CD4-positive, alpha-beta T cell (primary cell): ENCODE results near the gene KCNMB1. TPM values are rescaled to one million over a fixed set of nuclear protein-coding genes. Genes with fewer than 3 reads are reported as not detected.
A peak's percentile ranks its signal among the peaks of the same experiment; 100 is the strongest.

Source experiments
- ATAC-seq: fragments of 200-7000 bp; cut with Tn5 transposase; one replicate; pipeline ENCODE4 v1.10.0; 2022; ENCODE audit warnings: mild to moderate bottlenecking; ENCODE audit not compliant: poor library complexity
- CTCF ChIA-PET: fragments of 350-600 bp; sonication (Branson Sonifier 250); formaldehyde crosslinking; loops from one replicate; lab custom pipeline; 2021; ENCODE audit warnings: antibody characterized with exemption, inconsistent platforms; lab: Charles Lee
- POLR2A ChIA-PET: fragments of 350-600 bp; sonication (Branson Sonifier 250); formaldehyde crosslinking; loops from one replicate; lab custom pipeline; 2021; ENCODE audit warnings: antibody characterized with exemption, inconsistent platforms; lab: Charles Lee
- DNase-seq, 14 experiments: peaks; one replicate each; pipeline ENCODE4 v3.0.0-alpha.2; 2013 to 2020; ENCODE audit warnings: mixed read lengths in 2 of 14
- H3K27ac ChIP-seq, 2 donors: one replicate each; pipeline versions ENCODE4 v1.5.1 to v1.7.0; 2013; ENCODE audit warnings: low read length in 2 of 2, low read depth in 1 of 2, mild to moderate bottlenecking in 1 of 2
- H3K27me3 ChIP-seq, 2 experiments: 1 replicate in 1 of 2; 2 replicates in 1 of 2; pipeline versions ENCODE4 v1.6.1 to v1.7.0; 2013; ENCODE audit warnings: low read length in 2 of 2, control low read depth in 1 of 2, mild to moderate bottlenecking in 1 of 2, moderate library complexity in 1 of 2; ENCODE audit not compliant: insufficient read depth in 2 of 2, control insufficient read depth in 1 of 2
- H3K36me3 ChIP-seq: one replicate; pipeline ENCODE4 v1.6.1; 2013; ENCODE audit warnings: low read length, control low read depth; ENCODE audit not compliant: insufficient read depth
- H3K4me1 ChIP-seq: one replicate; pipeline ENCODE4 v1.6.1; 2013; ENCODE audit warnings: low read length, control low read depth; ENCODE audit not compliant: insufficient read depth
- H3K4me3 ChIP-seq: one replicate; pipeline ENCODE4 v1.5.1; 2013; ENCODE audit warnings: mild to moderate bottlenecking, low read length, moderate library complexity
- H3K9me3 ChIP-seq, 2 experiments: 1 replicate in 1 of 2; 2 replicates in 1 of 2; pipeline versions ENCODE4 v1.6.1 to v1.7.0; 2013; ENCODE audit warnings: low read length in 2 of 2, mild to moderate bottlenecking in 2 of 2, control low read depth in 1 of 2, moderate library complexity in 1 of 2; ENCODE audit not compliant: control insufficient read depth in 1 of 2, insufficient read depth in 1 of 2
- H3K27ac Mint-ChIP-seq: one replicate; pipeline ENCODE4 v1.8.0; 2020; ENCODE audit warnings: mixed read lengths
- H3K27me3 Mint-ChIP-seq: one replicate; pipeline ENCODE4 v1.8.0; 2021; ENCODE audit warnings: mixed read lengths
- H3K36me3 Mint-ChIP-seq: one replicate; pipeline ENCODE4 v1.8.0; 2021; ENCODE audit warnings: low read depth, mixed read lengths
- H3K4me1 Mint-ChIP-seq: one replicate; pipeline ENCODE4 v1.8.0; 2021; ENCODE audit warnings: low read depth, mixed read lengths
- H3K4me3 Mint-ChIP-seq: one replicate; pipeline ENCODE4 v1.8.0; 2020; ENCODE audit warnings: mild to moderate bottlenecking, mixed read lengths
- H3K9me3 Mint-ChIP-seq: one replicate; pipeline ENCODE4 v1.8.0; 2020; ENCODE audit warnings: mixed read lengths
- CTCF ChIP-seq: fragments of 200-600 bp; IDR thresholded peaks from one replicate; pipeline ENCODE4 v1.8.0; 2022; ENCODE audit warnings: antibody characterized with exemption, mild to moderate bottlenecking
- intact Hi-C, 2 experiments: fragments of 100-400 bp; cut with DNase I in 1 of 2; cut with micrococcal nuclease in 1 of 2; formaldehyde crosslinking; loops; one replicate each; pipeline versions ENCODE4 v1.15.1 to v1.9.0; 2023 to 2025; cut with DNase I, micrococcal nuclease
- total RNA-seq, 174 experiments: library from RNA in 2 of 174; stranded (reverse) in 2 of 174; gene quantifications; one replicate each; pipeline ENCODE4 v1.2.3 and lab custom pipeline; 2021 to 2026

KCNMB1 gene
- total RNA-seq, 2 experiments from 2014 or later, result 0.06 to 0.11 TPM

DNA sequence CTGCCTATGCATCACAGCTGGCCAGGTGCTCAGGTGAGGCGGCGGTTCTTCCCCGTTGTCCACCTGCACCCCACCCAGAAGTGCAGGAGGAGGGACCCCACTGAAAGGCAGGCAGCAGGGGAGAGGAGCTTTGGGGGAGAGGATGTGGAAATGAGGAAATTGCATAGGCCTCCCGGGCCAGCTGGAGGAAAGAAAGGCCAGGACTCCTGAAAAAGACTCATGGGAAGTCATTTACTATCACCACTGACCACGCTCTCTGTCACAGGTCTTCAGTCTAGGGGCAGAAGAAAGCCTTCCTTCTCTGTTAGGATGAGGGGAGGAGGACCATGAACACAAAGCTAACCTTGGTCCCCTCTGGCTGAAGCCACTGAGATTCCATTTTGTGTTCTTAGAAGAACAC lies 28.1 kb downstream of the KCNMB1 start:
- Histone ChIP-seq H3K4me3 (no peak overlapping the region), H3K27me3 (no peaks in the 10 kb centered on the region), H3K27ac (no peak overlapping the region), H3K36me3 (no peaks in the 10 kb centered on the region), H3K9me3 (no peaks in the 10 kb centered on the region), H3K4me1 (peaks cover 16% of the 10 kb centered on the region)
- POLR2A ChIA-PET, result no interaction called here
- Mint-ChIP-seq H3K4me1 (peaks cover 3% of the 10 kb centered on the region), H3K36me3 (no peaks in the 10 kb centered on the region), H3K9me3 (no peaks in the 10 kb centered on the region), H3K27me3 (no peaks in the 10 kb centered on the region), H3K27ac (no peak overlapping the region), H3K4me3 (no peak overlapping the region)
- intact Hi-C loops, result no loop called here
- no peak for TF ChIP-seq CTCF
- CTCF ChIA-PET, result interaction anchor here (1.3 kb wide), 1 partner anchor 135 kb away, joined by 4 read pairs; no protein-coding TSS in a partner anchor
- DNase-seq, result no peak
- ATAC-seq, result no peak

GRCh38 chr5:170360709-170361108 lies 28.5 kb downstream of the KCNMB1 start:
- no peaks in the 10 kb centered on the region for H3K36me3 Mint-ChIP-seq
- Histone ChIP-seq H3K4me3 (no peak overlapping the region), H3K9me3 (no peaks in the 10 kb centered on the region), H3K36me3 (no peaks in the 10 kb centered on the region), H3K27ac (no peak overlapping the region), H3K27me3 (no peaks in the 10 kb centered on the region), H3K4me1 (peaks cover 16% of the 10 kb centered on the region)
- H3K4me3 Mint-ChIP-seq, result no peak overlapping the region
- H3K27ac Mint-ChIP-seq, result no peak overlapping the region
- no peaks in the 10 kb centered on the region for H3K9me3 Mint-ChIP-seq
- TF ChIP-seq CTCF, result no peak
- no peaks in the 10 kb centered on the region for H3K27me3 Mint-ChIP-seq
- H3K4me1 Mint-ChIP-seq, result peaks cover 3% of the 10 kb centered on the region
- ChIA-PET CTCF (interaction anchor here (1.3 kb wide), 1 partner anchor 135 kb away, joined by 4 read pairs; no protein-coding TSS in a partner anchor), POLR2A (no interaction called here)
- no peak for ATAC-seq
- intact Hi-C loops, result no loop called here
- DNase-seq, result peak in 2 of 14 experiments; percentile 44 to 48

DNA sequence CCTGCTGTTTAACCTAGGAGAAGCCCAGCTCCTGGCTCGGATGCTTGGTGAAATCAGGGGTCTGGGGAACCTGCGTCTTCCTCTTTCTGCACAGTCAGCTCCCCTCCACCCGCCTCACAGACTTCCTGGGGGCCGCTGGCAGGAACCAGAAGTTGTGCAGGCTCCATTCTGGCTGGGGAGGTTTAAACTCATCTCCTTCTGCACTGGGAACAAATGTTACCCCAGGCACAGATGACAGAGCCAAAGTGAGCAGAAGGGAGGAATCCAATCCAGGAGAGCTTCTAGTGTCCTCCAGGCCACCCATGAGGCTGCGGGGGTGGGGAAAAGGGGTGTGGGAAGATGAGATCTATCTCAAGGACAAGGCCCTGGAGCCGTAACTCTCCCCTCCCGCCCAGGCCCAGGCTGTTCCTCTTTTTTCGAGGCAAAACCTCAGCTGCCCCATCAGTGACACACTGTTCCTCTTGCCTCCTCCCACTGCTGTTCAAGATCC lies 31.2 kb downstream of the KCNMB1 start:
- H3K4me3 Mint-ChIP-seq, result no peak overlapping the region
- H3K4me3 ChIP-seq, result no peak overlapping the region
- no peak overlapping the region for H3K27ac Mint-ChIP-seq
- POLR2A ChIA-PET, result no interaction called here
- intact Hi-C loops, result no loop called here
- no peak overlapping the region for H3K27ac ChIP-seq
- peaks cover 11 to 12% of the 10 kb centered on the region in 2 experiments for H3K27me3 ChIP-seq
- peak in 3 of 14 experiments; percentile 13 to 57 (median 51) for DNase-seq
- H3K36me3 ChIP-seq, result no peaks in the 10 kb centered on the region
- ATAC-seq, result no peak
- no peaks in the 10 kb centered on the region for H3K36me3 Mint-ChIP-seq
- peaks cover 6% of the 10 kb centered on the region for H3K4me1 Mint-ChIP-seq
- TF ChIP-seq CTCF, result no peak
- CTCF ChIA-PET, result no interaction called here
- no peaks in the 10 kb centered on the region for H3K9me3 ChIP-seq
- H3K9me3 Mint-ChIP-seq, result no peaks in the 10 kb centered on the region
- H3K27me3 Mint-ChIP-seq, result peaks cover 15% of the 10 kb centered on the region
- H3K4me1 ChIP-seq, result peaks cover 22% of the 10 kb centered on the region
